Natural killer cell (primary cell): Measurements from ENCODE around the gene SDR39U1. TPM values are rescaled to one million over a fixed set of nuclear protein-coding genes. Genes with fewer than 3 reads are reported as not detected.

ENCODE experiments used
- ATAC-seq, 3 donors: fragments of 150-1000 bp in 2 of 3; fragments of 200-7000 bp in 1 of 3; cut with Tn5 transposase; 1 replicate in 1 of 3; 2 replicates in 2 of 3; pipeline ENCODE4 v1.10.0; 2021; ENCODE audit warnings: mild to moderate bottlenecking in 2 of 3, moderate library complexity in 2 of 3
- DNase-seq, 2 donors: peaks; one replicate each; pipeline versions ENCODE4 v3.0.0 to v3.0.0-alpha.2; 2013 to 2021; ENCODE audit warnings: mixed read lengths in 1 of 2
- H3K27ac ChIP-seq: one replicate; pipeline ENCODE4 v1.5.1; 2013; ENCODE audit warnings: mild to moderate bottlenecking, low read length
- H3K27me3 ChIP-seq: one replicate; pipeline ENCODE4 v1.6.1; 2013; ENCODE audit warnings: low read length; ENCODE audit not compliant: control insufficient read depth, insufficient read depth
- H3K36me3 ChIP-seq: one replicate; pipeline ENCODE4 v1.6.1; 2013; ENCODE audit warnings: low read length; ENCODE audit not compliant: control insufficient read depth, insufficient read depth
- H3K4me1 ChIP-seq: one replicate; pipeline ENCODE4 v1.6.1; 2013; ENCODE audit warnings: low read length; ENCODE audit not compliant: control insufficient read depth, insufficient read depth
- H3K4me3 ChIP-seq: one replicate; pipeline ENCODE4 v1.5.1; 2013; ENCODE audit warnings: low read length
- H3K9me3 ChIP-seq: one replicate; pipeline ENCODE4 v1.6.1; 2013; ENCODE audit warnings: low read length; ENCODE audit not compliant: control insufficient read depth, insufficient read depth
- H3K27ac Mint-ChIP-seq, 2 donors: one replicate each; pipeline ENCODE4 v1.8.0; 2022; ENCODE audit warnings: mild to moderate bottlenecking in 2 of 2, mixed read lengths in 2 of 2, moderate library complexity in 1 of 2
- H3K27me3 Mint-ChIP-seq, 2 donors: one replicate each; pipeline ENCODE4 v1.8.0; 2022; ENCODE audit warnings: low read depth in 2 of 2, mixed read lengths in 2 of 2
- H3K36me3 Mint-ChIP-seq: one replicate; pipeline ENCODE4 v1.8.0; 2022; ENCODE audit warnings: mixed read lengths
- H3K4me1 Mint-ChIP-seq, 2 donors: one replicate each; pipeline ENCODE4 v1.8.0; 2022; ENCODE audit warnings: mixed read lengths in 2 of 2
- H3K4me3 Mint-ChIP-seq: one replicate; pipeline ENCODE4 v1.8.0; 2022; ENCODE audit warnings: mild to moderate bottlenecking, moderate library complexity, mixed read lengths
- H3K9me3 Mint-ChIP-seq, 2 donors: one replicate each; pipeline ENCODE4 v1.8.0; 2022; ENCODE audit warnings: mixed read lengths in 2 of 2
- CTCF ChIP-seq: fragments of 200-600 bp; IDR thresholded peaks from one replicate; pipeline ENCODE4 v1.8.0; 2022; ENCODE audit warnings: antibody characterized with exemption
- WGBS: methylation state at CpG from one replicate; pipeline ENCODE4 v1.1.7; 2013; ENCODE audit warnings: missing lambda C conversion rate; ENCODE audit not compliant: insufficient coverage; 5-methylcytosine and 5-hydroxymethylcytosine counted together
- intact Hi-C: fragments of 100-400 bp; cut with micrococcal nuclease; formaldehyde crosslinking; loops from one replicate; pipeline ENCODE4 v1.14.2; 2022
- total RNA-seq, 4 donors: library from RNA; stranded (reverse); fragments of 120-200 nt in 1 of 4; gene quantifications; one replicate each; pipeline versions ENCODE4 v1.2.3 to v1.2.4, GENCODE V29; 2013 to 2022

SDR39U1 gene
- total RNA-seq, 3 donors from 2014 or later (not counting 1 experiment from before 2014, with no cell fraction given) = 97.1 to 106 (median 100) TPM

- no peaks in the 10 kb centered on the region for H3K36me3 Mint-ChIP-seq
- Histone ChIP-seq H3K27me3 (peaks cover 3% of the 10 kb centered on the region), H3K9me3 (no peaks in the 10 kb centered on the region), H3K4me1 (peaks cover under 1% of the 10 kb centered on the region), H3K4me3 (no peak overlapping the region), H3K27ac (no peak overlapping the region), H3K36me3 (no peaks in the 10 kb centered on the region)
- intact Hi-C loops = no loop called here
- WGBS = 85% methylated on average over 4 of the region's 4 CpGs
- ATAC-seq (no peak), DNase-seq (no peak)
- TF ChIP-seq CTCF = no peak
- H3K4me3 Mint-ChIP-seq = no peak overlapping the region
- peaks cover 34% of the 10 kb centered on the region in 2 donors for H3K27me3 Mint-ChIP-seq
- H3K27ac Mint-ChIP-seq = no peak overlapping the region
- peaks cover 0 to under 1% of the 10 kb centered on the region in 2 donors for H3K4me1 Mint-ChIP-seq
- no peaks in the 10 kb centered on the region for H3K9me3 Mint-ChIP-seq
Observed at GRCh38 chr14:24404814-24405213, 37.8 kb downstream of the SDR39U1 start.

GRCh38 chr14:24403294-24403998, 39.1 kb downstream of the SDR39U1 start:
- WGBS = 90% methylated on average over 7 of the region's 7 CpGs
- H3K9me3 Mint-ChIP-seq = no peaks in the 10 kb centered on the region

GRCh38 chr14:24401810-24402702, 40.5 kb downstream of the SDR39U1 start:
- Mint-ChIP-seq H3K27ac (peak overlapping the region in 1 of 2 donors; percentile 7), H3K4me1 (peaks cover 0 to 9% of the 10 kb centered on the region in 2 donors), H3K36me3 (no peaks in the 10 kb centered on the region), H3K4me3 (no peak overlapping the region), H3K9me3 (no peaks in the 10 kb centered on the region), H3K27me3 (peaks cover 34 to 37% of the 10 kb centered on the region in 2 donors)
- Histone ChIP-seq H3K27me3 (peaks cover 9% of the 10 kb centered on the region), H3K4me3 (no peak overlapping the region), H3K27ac (no peak overlapping the region), H3K4me1 (peaks cover 9% of the 10 kb centered on the region), H3K9me3 (no peaks in the 10 kb centered on the region), H3K36me3 (no peaks in the 10 kb centered on the region)
- intact Hi-C loops = no loop called here
- DNase-seq = no peak
- 69% methylated on average over 9 of the region's 9 CpGs for WGBS
- TF ChIP-seq CTCF = no peak
- ATAC-seq = no peak

More at GRCh38 chr14:24403294-24403998, 39.1 kb downstream of the SDR39U1 start:
- Histone ChIP-seq H3K9me3 (no peaks in the 10 kb centered on the region), H3K4me3 (no peak overlapping the region), H3K27ac (no peak overlapping the region), H3K36me3 (no peaks in the 10 kb centered on the region), H3K4me1 (peaks cover 9% of the 10 kb centered on the region), H3K27me3 (peaks cover 9% of the 10 kb centered on the region)
- no peak for TF ChIP-seq CTCF
- H3K4me1 Mint-ChIP-seq = peaks cover 0 to 9% of the 10 kb centered on the region in 2 donors
- ATAC-seq (no peak), DNase-seq (no peak)
- H3K36me3 Mint-ChIP-seq = no peaks in the 10 kb centered on the region
- H3K27ac Mint-ChIP-seq = no peak overlapping the region
- no peak overlapping the region for H3K4me3 Mint-ChIP-seq
- peaks cover 34 to 37% of the 10 kb centered on the region in 2 donors for H3K27me3 Mint-ChIP-seq
- intact Hi-C loops = no loop called here
